Stimulated activated memory B cell treated with anti-CD40 and anti-IgM and Interleukin-4, amounts not matched to agents 10 μg/mL and 1 μg/mL and 100 μg/mL, for 72 hours (primary cell): ENCODE measurements around the gene PARS2.

Source experiments
- ATAC-seq: fragments of 150-1000 bp; cut with Tn5 transposase; 2 replicates; pipeline ENCODE4 v1.10.0; 2021
- H3K27ac Mint-ChIP-seq: one replicate; pipeline ENCODE4 v1.8.0; 2022; ENCODE audit warnings: mild to moderate bottlenecking, mixed read lengths
- H3K27me3 Mint-ChIP-seq: one replicate; pipeline ENCODE4 v1.8.0; 2022; ENCODE audit warnings: mixed read lengths
- H3K36me3 Mint-ChIP-seq: one replicate; pipeline ENCODE4 v1.8.0; 2022; ENCODE audit warnings: mixed read lengths
- H3K4me1 Mint-ChIP-seq: one replicate; pipeline ENCODE4 v1.8.0; 2022; ENCODE audit warnings: mixed read lengths
- H3K4me3 Mint-ChIP-seq: one replicate; pipeline ENCODE4 v1.8.0; 2022; ENCODE audit warnings: mild to moderate bottlenecking, moderate library complexity, mixed read lengths
- H3K9me3 Mint-ChIP-seq: one replicate; pipeline ENCODE4 v1.8.0; 2022; ENCODE audit warnings: mixed read lengths

PARS2 gene

DNA sequence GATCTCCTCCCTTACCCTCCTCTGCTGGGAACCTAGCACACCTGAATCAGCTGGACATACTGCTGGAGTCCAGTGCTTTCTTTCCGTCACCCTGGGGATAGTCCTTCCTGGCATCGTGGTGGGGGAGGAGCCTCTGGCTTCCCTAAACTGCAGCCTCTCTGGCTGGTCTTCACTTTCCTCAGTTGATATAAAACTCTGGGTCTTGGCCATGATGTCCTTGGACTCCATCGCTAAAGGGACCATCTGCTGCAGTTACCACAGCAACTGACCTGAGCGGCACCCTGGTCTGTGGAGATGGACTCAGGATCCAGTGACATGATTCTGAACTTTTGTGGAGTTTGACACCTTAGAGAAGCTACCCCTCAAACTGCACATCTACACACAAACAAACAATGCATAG is 22.8 kb downstream of the PARS2 start:
- no peak for ATAC-seq
- Mint-ChIP-seq H3K9me3 (no peaks in the 10 kb centered on the region), H3K36me3 (peaks cover 65% of the 10 kb centered on the region), H3K4me3 (no peak overlapping the region), H3K4me1 (no peaks in the 10 kb centered on the region), H3K27me3 (no peaks in the 10 kb centered on the region), H3K27ac (no peak overlapping the region)

DNA sequence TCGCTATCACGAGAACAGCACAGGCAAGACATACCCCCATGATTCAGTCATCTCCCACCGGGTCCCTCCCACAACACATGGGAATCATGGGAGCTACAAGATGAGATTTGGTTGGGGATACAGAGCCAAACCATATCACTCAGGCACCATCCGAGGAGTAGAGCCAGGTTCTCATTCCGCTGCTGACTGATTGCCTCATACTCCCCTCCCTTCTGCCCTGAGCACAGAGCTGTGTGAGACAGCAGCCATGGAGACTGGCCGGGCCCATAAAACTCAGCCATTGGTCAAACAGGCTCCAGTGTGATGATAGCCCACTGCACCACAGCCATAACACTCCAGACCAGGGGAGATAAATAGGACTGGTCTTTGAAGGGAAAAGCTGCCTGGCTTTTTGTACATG is 26.1 kb downstream of the PARS2 start:
- H3K9me3 Mint-ChIP-seq: no peaks in the 10 kb centered on the region
- no peaks in the 10 kb centered on the region for H3K4me1 Mint-ChIP-seq
- H3K27me3 Mint-ChIP-seq: no peaks in the 10 kb centered on the region
- H3K27ac Mint-ChIP-seq: no peak overlapping the region
- no peak for ATAC-seq
- peaks cover 81% of the 10 kb centered on the region for H3K36me3 Mint-ChIP-seq
- no peak overlapping the region for H3K4me3 Mint-ChIP-seq

DNA sequence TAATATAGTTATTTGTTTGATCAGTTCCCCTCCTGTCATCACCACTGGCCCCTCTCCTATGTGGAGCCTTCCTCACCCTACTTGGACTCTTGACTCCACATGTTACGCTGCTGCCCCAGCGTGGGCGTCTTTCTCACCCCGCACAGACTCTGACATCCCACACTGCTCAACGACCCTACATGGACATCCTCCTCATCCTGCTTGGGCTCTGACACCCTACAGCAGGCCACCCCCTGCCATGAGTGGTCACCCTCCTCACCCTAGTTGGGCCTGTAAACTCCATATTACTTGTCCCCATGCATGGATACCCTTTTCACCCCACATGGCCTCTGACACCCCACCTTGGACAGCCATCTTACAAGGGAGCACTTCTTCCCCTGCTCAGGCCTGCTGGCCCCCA is 27.6 kb downstream of the PARS2 start:
- Mint-ChIP-seq H3K4me3 (no peak overlapping the region), H3K36me3 (peaks cover 71% of the 10 kb centered on the region), H3K9me3 (no peaks in the 10 kb centered on the region), H3K27me3 (no peaks in the 10 kb centered on the region), H3K27ac (no peak overlapping the region), H3K4me1 (no peaks in the 10 kb centered on the region)
- ATAC-seq: no peak

DNA sequence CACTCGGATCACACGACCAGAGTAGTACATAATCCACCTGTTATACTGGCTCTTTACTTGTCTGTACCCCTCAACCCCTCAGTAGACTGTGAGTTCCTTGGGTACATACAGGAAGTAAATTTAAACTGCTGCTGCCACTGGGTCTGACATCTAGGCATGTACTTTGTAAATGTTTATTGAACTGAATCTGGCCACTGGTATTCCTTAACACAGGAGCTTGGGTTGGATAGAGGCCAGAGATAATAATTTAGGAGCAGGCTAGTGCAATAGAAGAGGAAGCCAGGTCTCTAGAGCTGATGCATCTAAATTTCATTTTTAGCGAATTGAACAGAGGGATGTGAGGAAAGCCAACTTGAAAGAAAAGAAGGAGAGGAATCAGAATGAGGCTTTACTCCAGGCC is 36.3 kb downstream of the PARS2 start:
- ATAC-seq: no peak
- Mint-ChIP-seq H3K4me3 (no peak overlapping the region), H3K27ac (no peak overlapping the region), H3K36me3 (peaks cover 81% of the 10 kb centered on the region), H3K9me3 (peaks cover 4% of the 10 kb centered on the region), H3K4me1 (no peaks in the 10 kb centered on the region), H3K27me3 (no peaks in the 10 kb centered on the region)

DNA sequence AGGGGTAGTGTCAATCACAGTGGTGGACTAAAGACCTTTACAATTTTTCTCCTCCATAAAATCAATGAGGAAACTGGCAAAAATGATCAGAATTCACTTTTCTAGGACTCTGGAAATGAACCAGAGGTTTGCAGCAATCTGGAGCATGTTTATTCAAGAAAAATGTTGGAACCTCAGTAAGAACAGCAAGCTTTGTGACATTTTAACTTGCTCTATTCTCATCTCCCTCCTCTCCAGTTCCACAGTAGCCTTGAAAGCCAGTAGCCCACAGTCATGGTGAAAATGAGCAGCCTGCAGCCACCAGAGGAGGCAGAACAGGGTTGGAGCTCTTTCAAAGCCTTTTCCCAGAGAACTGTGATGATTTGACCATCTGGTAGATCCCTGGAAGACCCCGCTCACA is 39.6 kb downstream of the PARS2 start:
- Mint-ChIP-seq H3K27ac (no peak overlapping the region), H3K4me1 (no peaks in the 10 kb centered on the region), H3K36me3 (peaks cover 76% of the 10 kb centered on the region), H3K4me3 (no peak overlapping the region), H3K9me3 (peaks cover 4% of the 10 kb centered on the region), H3K27me3 (no peaks in the 10 kb centered on the region)
- ATAC-seq: no peak

DNA sequence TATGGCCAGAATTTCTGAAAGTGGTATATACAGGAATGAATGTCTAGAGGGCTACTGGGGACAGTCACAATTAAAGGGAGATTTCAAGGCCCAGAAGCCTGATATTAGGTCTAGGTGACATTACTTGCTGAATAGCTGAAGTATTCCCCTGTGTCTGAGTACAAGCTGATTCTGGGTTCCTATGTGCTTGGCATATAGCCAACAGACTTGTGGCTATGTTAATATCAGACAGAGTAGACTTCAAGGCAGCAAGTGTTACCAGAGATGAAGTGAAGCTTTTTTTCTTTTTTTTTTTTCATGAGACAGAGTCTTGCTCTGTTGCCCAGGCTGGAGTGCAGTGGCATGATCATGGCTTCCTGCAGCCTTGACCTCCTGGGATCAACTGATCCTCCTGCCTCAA is 40.3 kb downstream of the PARS2 start:
- no peak overlapping the region for H3K27ac Mint-ChIP-seq
- ATAC-seq: no peak
- H3K36me3 Mint-ChIP-seq: peaks cover 75% of the 10 kb centered on the region
- H3K4me3 Mint-ChIP-seq: no peak overlapping the region
- H3K4me1 Mint-ChIP-seq: peaks cover 4% of the 10 kb centered on the region
- no peaks in the 10 kb centered on the region for H3K27me3 Mint-ChIP-seq
- peaks cover 4% of the 10 kb centered on the region for H3K9me3 Mint-ChIP-seq

DNA sequence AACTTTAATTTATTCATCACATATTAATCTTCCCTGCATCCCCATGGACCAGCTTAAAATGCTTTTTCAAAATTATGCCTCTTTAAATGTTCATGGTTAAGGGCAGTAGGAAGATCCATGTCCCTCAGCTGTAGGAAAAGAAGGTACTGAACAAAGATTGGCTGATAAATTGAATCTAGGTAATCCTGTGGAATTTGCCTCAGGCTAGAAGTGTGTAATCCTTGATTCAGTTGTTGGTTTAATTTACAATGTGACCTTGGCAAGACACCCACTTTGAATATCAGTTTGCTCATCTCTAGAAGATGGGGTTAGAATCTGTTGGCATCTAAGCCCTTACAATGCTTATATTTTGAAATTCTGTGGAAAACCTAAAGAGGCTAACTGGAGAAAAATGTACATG is 42.6 kb downstream of the PARS2 start:
- peaks cover 4% of the 10 kb centered on the region for H3K9me3 Mint-ChIP-seq
- H3K36me3 Mint-ChIP-seq: peaks cover 69% of the 10 kb centered on the region
- no peak for ATAC-seq
- no peak overlapping the region for H3K27ac Mint-ChIP-seq
- no peaks in the 10 kb centered on the region for H3K27me3 Mint-ChIP-seq
- no peak overlapping the region for H3K4me3 Mint-ChIP-seq
- H3K4me1 Mint-ChIP-seq: peaks cover 18% of the 10 kb centered on the region

DNA sequence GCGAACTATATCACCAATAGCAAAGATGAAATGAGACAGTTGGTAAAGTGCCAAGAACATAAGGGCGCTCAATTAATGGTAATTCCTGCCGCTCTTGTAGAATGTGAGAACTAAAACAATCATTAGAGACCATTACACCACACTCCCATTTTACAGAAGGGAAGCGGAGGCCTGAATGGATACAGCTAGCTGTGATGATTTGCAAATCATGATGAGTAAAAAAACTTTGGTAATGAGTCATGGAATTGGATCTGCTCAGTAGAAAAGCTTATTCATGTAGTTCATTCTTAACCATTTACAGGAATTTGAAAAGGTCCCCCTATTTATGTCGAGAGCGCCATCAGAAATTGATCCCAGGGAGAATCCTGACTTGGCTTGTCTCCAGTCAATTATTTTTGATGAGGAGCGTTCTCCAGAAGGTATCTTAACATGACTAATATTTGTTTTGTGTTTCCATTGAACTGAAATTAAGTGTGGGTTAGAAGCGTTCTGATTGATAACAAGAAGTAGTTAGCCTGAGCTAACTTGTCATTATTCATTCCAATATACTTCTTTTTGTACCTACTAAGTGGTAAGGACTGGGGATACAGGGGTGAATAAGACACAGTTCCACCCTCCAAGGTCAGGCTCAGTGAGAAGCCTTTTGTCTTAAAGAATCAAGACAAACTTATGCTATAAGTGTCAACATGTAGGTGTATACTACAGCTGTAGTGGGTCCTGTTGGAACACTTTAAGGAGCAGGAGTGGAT is 47.9 kb downstream of the PARS2 start:
- no peaks in the 10 kb centered on the region for H3K9me3 Mint-ChIP-seq
- peaks cover 23% of the 10 kb centered on the region for H3K36me3 Mint-ChIP-seq
- no peak for ATAC-seq
- no peaks in the 10 kb centered on the region for H3K27me3 Mint-ChIP-seq
- H3K4me3 Mint-ChIP-seq: peak overlapping the region; percentile 87
- peaks cover 35% of the 10 kb centered on the region for H3K4me1 Mint-ChIP-seq
- H3K27ac Mint-ChIP-seq: peak overlapping the region; percentile 78

DNA sequence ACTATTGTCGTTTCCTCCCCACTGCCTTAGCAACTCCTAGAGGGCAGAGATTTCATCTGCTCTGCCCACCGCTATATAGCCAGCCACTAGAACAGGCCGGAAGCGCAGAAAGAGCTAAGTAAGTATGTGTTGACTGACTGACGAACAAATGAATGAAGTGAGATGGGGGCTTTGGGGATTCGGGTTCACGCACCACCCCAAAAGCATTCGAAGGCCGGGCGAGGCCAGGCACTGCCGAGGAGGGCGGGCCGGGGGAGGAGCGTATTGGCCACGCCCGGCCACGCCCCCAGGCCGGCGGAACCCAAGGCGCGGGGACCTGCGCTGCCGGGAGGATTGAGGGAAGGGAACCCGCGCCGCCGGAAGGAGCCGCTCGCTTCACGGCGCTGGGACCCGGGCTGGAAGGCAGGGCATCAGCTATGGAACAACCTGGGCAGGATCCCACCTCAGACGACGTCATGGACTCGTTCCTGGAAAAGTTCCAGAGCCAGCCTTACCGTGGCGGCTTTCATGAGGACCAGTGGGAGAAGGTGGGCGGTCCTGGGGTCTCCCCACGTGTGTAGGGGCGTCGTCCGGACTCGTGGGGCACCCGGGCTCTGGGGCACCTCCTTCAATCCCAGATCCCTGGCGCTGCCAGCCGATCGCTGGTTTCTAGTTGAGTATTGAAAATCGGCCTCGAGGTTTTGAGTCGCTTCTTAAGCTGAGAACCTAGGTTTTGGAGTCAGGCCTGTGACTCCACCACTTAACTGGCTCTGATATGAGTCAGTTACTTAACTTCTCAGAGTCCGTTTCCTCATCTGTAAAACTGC is 48.6 kb downstream of the PARS2 start, which contains the start of gene TTC4:
TTC4 (plus strand) TSS at position 369 of the 806 bp plus-strand sequence; CDS start at position 417, 48 bp downstream.
- H3K4me1 Mint-ChIP-seq: peaks cover 35% of the 10 kb centered on the region
- no peaks in the 10 kb centered on the region for H3K27me3 Mint-ChIP-seq
- peaks cover 17% of the 10 kb centered on the region for H3K36me3 Mint-ChIP-seq
- H3K9me3 Mint-ChIP-seq: no peaks in the 10 kb centered on the region
- peak within 1 kb of the TSS; percentile 87 for H3K4me3 Mint-ChIP-seq
- ATAC-seq: peak; percentile 99
- H3K27ac Mint-ChIP-seq: peak within 1 kb of the TSS; percentile 78

DNA sequence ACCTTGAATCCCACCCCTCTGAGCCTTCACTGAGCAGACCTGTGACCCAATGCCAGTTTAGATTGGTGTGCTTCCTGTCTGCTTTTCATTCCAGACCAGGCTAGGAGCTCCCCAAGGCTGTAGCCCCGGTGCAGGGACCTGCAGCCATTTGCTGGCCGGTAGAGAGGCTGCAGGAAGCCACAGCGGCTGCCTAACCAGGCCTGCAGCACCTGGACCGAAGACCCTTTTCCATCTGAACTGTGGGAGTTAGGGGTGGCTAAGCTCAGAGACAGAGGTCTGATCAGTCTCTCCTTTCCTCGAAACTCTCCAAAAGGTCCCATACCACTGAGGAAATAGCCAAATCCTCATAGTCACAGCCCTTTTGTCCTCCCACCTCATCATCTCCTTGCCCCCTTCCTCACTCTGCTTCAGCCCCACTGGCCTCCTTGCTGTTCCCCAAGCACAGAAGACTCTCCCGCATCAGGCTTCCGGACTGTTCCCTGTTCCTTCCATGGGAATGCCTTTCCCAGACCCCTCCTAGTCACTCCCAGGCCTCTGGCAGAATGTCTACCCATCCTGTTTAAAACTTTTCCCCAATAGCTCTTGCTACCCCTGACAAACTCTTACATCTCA is 49.3 kb downstream of the PARS2 start:
- Mint-ChIP-seq H3K27ac (peak overlapping the region; percentile 78), H3K9me3 (no peaks in the 10 kb centered on the region), H3K27me3 (no peaks in the 10 kb centered on the region), H3K4me3 (peak overlapping the region; percentile 87), H3K4me1 (peaks cover 35% of the 10 kb centered on the region), H3K36me3 (peaks cover 17% of the 10 kb centered on the region)
- ATAC-seq: no peak

DNA sequence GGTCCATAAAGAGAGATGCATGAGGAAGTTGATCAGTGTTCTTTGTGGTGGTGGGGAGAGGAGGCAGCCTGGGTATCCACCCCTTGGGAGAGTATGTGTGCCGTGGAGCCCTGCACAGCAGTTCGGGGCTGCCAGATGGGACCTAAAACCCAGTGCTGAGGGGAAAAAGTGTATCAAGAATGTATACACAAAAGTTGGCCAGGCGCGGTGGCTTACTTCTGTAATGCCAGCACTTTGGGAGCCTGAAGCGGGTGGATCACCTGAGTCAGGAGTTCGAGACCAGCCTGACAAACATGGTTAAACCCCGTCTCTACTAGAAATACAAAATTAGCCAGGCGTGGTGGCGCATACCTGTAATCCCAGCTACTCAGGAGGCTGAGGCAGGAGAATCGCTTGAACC is 52.8 kb downstream of the PARS2 start:
- no peak overlapping the region for H3K4me3 Mint-ChIP-seq
- H3K4me1 Mint-ChIP-seq: peaks cover 16% of the 10 kb centered on the region
- ATAC-seq: no peak
- no peak overlapping the region for H3K27ac Mint-ChIP-seq
- H3K27me3 Mint-ChIP-seq: peaks cover 19% of the 10 kb centered on the region
- no peaks in the 10 kb centered on the region for H3K9me3 Mint-ChIP-seq
- no peaks in the 10 kb centered on the region for H3K36me3 Mint-ChIP-seq

DNA sequence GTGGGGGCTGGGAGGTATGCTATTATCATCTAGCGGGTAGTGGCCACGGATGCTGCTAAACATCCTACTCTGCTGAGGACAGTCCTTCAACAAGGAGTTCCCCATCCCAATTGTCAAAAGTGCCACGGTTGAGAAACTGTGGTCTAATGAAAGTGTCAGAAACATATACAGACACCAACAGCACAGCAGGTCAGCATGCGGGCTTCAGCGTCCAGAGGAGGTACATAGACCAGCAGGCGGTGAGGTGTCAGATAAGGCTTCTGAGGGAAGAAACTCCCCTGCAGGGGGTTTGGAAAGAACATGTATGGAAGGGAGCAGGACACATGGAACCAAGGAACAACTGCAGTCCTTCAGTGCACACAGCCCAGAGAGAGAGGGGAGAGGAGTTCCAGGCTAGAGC is 53.5 kb downstream of the PARS2 start:
- peaks cover 10% of the 10 kb centered on the region for H3K4me1 Mint-ChIP-seq
- no peak overlapping the region for H3K27ac Mint-ChIP-seq
- H3K9me3 Mint-ChIP-seq: no peaks in the 10 kb centered on the region
- no peak overlapping the region for H3K4me3 Mint-ChIP-seq
- no peak for ATAC-seq
- peaks cover 19% of the 10 kb centered on the region for H3K27me3 Mint-ChIP-seq
- no peaks in the 10 kb centered on the region for H3K36me3 Mint-ChIP-seq

DNA sequence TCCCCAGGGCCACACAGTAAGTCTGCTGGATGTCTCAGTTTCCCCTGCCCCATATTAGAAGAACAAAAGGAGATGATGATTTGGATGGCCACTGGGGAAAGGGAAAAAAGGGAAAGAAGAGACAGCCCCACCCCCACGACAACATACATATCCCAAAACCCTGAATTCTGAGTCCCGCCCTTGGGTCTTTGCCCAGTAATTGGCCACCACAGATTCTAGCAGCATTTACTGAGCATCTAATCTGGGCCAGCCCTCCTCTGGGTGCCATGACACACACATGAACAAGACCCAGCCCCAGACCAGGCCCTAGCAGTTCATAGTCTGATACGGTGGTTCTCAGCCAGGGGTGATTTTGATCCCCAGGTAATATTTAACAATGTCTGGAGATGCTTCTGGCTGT is 53.9 kb downstream of the PARS2 start:
- H3K36me3 Mint-ChIP-seq: no peaks in the 10 kb centered on the region
- no peaks in the 10 kb centered on the region for H3K9me3 Mint-ChIP-seq
- H3K4me1 Mint-ChIP-seq: peaks cover 8% of the 10 kb centered on the region
- H3K27ac Mint-ChIP-seq: no peak overlapping the region
- H3K4me3 Mint-ChIP-seq: no peak overlapping the region
- H3K27me3 Mint-ChIP-seq: peaks cover 19% of the 10 kb centered on the region
- ATAC-seq: no peak

DNA sequence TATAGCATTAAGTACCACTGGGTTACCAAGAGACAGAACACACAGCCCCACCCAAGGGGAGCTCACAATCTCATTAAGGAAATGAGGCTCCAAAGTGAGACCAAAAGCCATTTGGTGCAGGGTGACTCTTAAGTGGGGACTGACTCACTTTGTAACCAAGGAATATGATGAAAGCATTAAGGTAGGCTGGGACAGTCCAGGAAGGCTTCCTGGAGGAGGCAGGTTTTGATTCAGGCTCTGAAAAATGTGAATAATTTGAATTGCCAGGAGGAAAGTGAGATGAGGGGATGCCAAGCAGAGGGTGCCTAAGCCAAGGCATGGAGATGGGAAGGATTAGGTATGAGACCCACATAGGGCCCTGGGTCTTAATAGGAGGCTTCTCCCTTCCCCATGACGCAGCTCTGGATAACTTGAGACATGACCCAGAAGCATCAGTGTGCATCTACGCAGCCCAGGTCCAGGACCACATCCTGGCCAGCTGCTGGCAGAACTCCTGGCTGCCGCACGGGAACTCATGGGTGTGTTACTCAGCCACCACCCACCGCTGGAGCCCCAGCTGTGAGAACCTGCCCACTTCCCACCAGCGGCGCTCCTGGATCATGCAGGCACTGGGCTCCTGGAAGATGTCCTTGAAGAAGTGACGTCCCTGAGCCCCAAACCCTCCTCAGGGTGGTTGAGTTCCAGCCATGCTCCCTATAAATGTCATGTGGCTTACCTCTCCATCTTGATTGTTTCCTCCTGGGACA is 54.6 kb downstream of the PARS2 start:
- no peak for ATAC-seq

DNA sequence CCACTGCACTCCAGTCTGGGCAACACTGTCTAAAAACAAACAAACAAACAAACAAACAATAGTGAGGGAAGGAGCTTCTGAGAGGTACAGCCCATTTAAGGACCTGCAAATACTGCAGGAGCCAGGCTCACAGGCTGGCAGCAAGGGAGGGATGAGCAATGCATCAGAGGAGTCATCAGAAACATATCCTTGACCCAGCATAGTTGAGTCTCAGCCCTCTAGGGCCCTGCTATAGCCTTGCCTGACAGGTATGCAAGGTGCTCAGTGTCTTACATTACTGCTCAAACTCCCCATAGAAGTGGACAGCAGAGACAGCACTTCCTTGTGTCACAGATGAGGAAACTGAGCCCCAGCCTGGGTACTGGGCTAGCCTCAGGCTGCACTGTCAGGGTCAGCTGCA is 55.9 kb downstream of the PARS2 start:
- Mint-ChIP-seq H3K4me3 (no peak overlapping the region), H3K4me1 (no peaks in the 10 kb centered on the region), H3K36me3 (no peaks in the 10 kb centered on the region), H3K27me3 (peaks cover 21% of the 10 kb centered on the region), H3K9me3 (no peaks in the 10 kb centered on the region), H3K27ac (no peak overlapping the region)
- ATAC-seq: no peak

More for the DNA sequence above, 54.6 kb downstream of the PARS2 start:
- H3K36me3 Mint-ChIP-seq: no peaks in the 10 kb centered on the region
- H3K27me3 Mint-ChIP-seq: peaks cover 19% of the 10 kb centered on the region
- no peak overlapping the region for H3K4me3 Mint-ChIP-seq
- peaks cover under 1% of the 10 kb centered on the region for H3K4me1 Mint-ChIP-seq
- no peaks in the 10 kb centered on the region for H3K9me3 Mint-ChIP-seq
- H3K27ac Mint-ChIP-seq: no peak overlapping the region
